ENCODE data around the gene FBXW9. TPM values are rescaled to one million over a fixed set of nuclear protein-coding genes. Genes with fewer than 3 reads are reported as not detected.
"Not testable (repeated sequence)": the region's sequence is repeated elsewhere in the genome, so short reads cannot be mapped to it uniquely, and the experiment has no call there.

Gene FBXW9
- total and polyA plus RNA-seq, 12 donors = 2.1 to 14.7 (median 9.6) TPM

GRCh38 chr19:12727745-12728433, 31.5 kb upstream of the FBXW9 start:
- H3K36me3 ChIP-seq (replicated peaks in 1 of 2) = peaks cover 0 to 34% of the 10 kb centered on the region in 2 donors
- no peaks in the 10 kb centered on the region for H3K27me3 ChIP-seq
- H3K4me1 ChIP-seq (replicated peaks in 1 of 2) = peaks cover 9 to 22% of the 10 kb centered on the region in 2 donors
- 93 to 95% (median 94%) methylated on average over 8 to 9 of the region's 9 CpGs for WGBS, 4 donors
- no peak overlapping the region for H3K27ac ChIP-seq
- TF ChIP-seq CTCF (IDR thresholded peaks at IDR 0.05) = no peak
- no peak for TF ChIP-seq POLR2A (IDR thresholded peaks at IDR 0.05)
- intact Hi-C loops (cut with DNase I) = no loop called here
- no peaks in the 10 kb centered on the region for H3K9me3 ChIP-seq (replicated peaks in 1 of 3)
- H3K4me3 ChIP-seq = no peak overlapping the region
- DNase-seq = no peak

GRCh38 chr19:12726988-12727316, 30.5 kb upstream of the FBXW9 start:
- no peak for DNase-seq
- TF ChIP-seq POLR2A (IDR thresholded peaks at IDR 0.05) (no peak), CTCF (IDR thresholded peaks at IDR 0.05) (no peak)
- 89 to 97% (median 94%) methylated on average over 2 of the region's 2 CpGs for WGBS, 4 donors
- Histone ChIP-seq H3K36me3 (replicated peaks in 1 of 2) (peaks cover 0 to 34% of the 10 kb centered on the region in 2 donors), H3K27me3 (no peaks in the 10 kb centered on the region), H3K4me3 (no peak overlapping the region), H3K4me1 (replicated peaks in 1 of 2) (peaks cover 6 to 15% of the 10 kb centered on the region in 2 donors), H3K27ac (no peak overlapping the region), H3K9me3 (replicated peaks in 1 of 3) (no peaks in the 10 kb centered on the region)
- intact Hi-C loops (cut with DNase I) = no loop called here

GRCh38 chr19:12725612-12726011, 29.2 kb upstream of the FBXW9 start:
- WGBS, 4 donors = 84 to 97% (median 89%) methylated on average over 10 of the region's 10 CpGs

GRCh38 chr19:12723641-12724426, 27.4 kb upstream of the FBXW9 start, which contains the start of gene TNPO2:
TNPO2 (minus strand) TSS chr19:12723932; CDS start chr19:12720977, 2,955 bp downstream.
- Histone ChIP-seq H3K9me3 (replicated peaks in 1 of 3) (no peaks in the 10 kb centered on the region), H3K27me3 (no peaks in the 10 kb centered on the region), H3K4me3 (peak within 1 kb of the TSS in 2 of 4 donors; percentile 14 to 98), H3K4me1 (replicated peaks in 1 of 2) (peaks cover 20 to 27% of the 10 kb centered on the region in 2 donors), H3K27ac (peak within 1 kb of the TSS; percentile 23 to 92 (median 79)), H3K36me3 (replicated peaks in 1 of 2) (peaks cover 0 to 7% of the 10 kb centered on the region in 2 donors)
- TF ChIP-seq CTCF (IDR thresholded peaks at IDR 0.05) = no peak
- TF ChIP-seq POLR2A (IDR thresholded peaks at IDR 0.05) = peak in 1 of 2 donors; percentile 20
- intact Hi-C loops (cut with DNase I) = no loop called here
- 3 to 10% (median 5%) methylated on average over 16 to 28 of the region's 28 CpGs for WGBS, 4 donors
- DNase-seq = peak; percentile 54 to 74 (median 62)

More at GRCh38 chr19:12725612-12726011, 29.2 kb upstream of the FBXW9 start:
- H3K27ac ChIP-seq; H3K27me3 ChIP-seq; DNase-seq; intact Hi-C loops (cut with DNase I); H3K4me3 ChIP-seq; H3K9me3 ChIP-seq (replicated peaks in 1 of 3): not testable (repeated sequence)
- Histone ChIP-seq H3K36me3 (replicated peaks in 1 of 2) (peaks cover 0 to 23% of the 10 kb centered on the region in 2 donors), H3K4me1 (replicated peaks in 1 of 2) (peaks cover 15 to 19% of the 10 kb centered on the region in 2 donors)
